Measurements from ENCODE around the gene PRLR.
A peak's percentile ranks its signal among the peaks of the same experiment; 100 is the strongest.

PRLR gene

DNA sequence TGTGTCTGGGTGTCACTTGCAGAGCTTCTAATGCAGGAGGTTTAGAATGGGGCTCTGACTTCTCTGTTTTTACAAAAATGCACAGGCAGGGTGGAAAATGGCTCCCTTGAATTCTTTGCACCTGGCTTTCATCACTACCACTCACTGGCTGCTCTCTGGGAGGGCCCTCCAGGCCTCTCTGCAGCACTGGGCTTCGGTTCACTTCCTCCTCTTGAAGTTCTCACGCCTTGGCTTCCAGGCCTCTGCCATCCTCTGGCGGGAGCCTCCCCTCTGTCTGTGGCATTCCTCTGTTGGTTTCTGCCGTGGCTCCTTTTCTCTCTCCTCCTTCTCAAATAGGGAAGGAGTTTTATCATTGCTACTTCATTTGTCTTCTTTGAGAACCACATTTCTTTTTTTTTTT is 2.8 kb upstream of the PRLR start:
- peak in 1 of 4 experiments; percentile 18 for DNase-seq

DNA sequence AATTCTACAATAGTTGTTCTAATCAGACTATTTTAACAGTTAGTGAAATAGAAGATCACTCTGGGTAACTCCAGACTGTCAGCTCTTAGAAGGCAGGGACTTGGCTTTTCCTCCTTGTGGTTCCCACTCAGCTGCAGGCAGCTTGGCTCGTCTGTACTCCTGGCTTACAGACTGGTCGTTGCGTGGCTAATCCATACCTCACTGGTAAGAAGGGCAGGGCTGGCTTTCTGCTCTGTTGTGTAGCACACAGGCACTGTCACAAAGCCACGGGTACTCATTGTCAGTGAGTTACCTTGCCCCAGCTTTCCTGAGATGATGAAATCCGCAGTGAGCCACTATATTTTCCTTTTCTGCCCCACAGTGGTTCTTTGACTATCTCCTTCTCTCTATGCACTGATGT is 1.8 kb upstream of the PRLR start:
- DNase-seq = no peak

DNA sequence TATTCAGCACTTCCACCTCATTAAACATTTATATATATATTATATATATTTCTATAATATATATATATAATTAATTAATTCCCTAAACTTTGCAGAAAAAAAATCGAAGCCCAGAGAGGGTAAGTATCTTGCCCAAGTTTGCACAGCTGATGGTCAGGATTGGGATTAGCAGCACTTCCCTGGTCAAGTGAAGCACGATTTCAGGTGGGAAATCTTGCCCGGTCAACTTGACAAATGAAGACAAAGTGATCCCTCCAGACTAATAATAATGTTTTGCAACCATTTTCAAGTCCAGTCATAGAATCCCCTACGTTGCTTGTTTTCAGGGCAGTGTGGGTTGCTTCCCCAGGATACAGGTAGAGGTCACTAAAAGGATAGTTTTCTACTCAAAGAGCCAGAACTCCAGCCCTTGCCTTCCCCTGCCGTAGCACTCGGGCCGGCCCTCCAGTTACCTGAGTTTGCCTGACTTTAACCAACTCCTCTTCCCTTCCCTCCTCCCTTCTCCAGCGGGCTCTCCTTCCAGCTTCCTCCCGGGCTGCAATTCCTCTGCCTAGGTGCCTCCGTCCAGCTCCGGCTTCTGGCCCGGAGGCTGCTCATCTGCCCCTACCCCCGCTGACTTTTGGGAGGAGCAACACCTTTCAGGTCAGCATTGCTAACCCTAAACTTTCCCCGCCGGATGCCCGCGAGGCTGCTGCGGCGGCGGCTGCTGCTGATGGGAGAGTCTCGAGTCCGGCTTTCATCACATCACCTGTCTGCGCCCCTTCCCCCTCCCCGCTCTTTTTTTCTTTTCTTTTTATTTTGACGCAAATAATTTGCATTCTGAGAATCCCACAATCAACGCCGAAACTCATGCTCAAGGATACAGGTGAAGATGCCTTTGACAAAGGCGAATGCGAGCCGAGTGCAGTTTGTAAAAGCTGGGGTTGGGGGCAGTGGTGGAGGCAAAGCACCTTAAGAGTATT is 930 bp downstream of the PRLR start:
- peak in 3 of 4 experiments; percentile 14 to 25 (median 16) for DNase-seq

DNA sequence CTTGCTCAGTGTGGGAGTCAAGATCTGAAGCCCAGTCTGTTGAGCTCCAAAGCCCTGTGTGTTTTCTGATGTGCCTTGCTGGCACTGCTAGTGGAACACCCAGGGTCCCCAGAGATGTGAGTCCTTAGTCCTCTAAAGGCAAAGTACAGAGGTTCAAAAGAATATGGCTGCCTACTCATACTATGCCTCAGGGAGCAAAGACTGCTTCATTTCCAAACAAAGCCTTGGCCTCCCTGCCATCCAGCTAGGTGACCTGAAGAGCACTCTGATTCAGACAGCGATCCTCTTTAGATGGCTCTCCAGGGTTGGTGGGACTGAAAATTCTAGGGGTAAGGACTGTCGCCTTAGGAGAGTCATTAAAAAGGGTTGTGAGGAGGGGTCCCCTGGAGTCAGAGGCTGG is 2.0 kb downstream of the PRLR start:
- DNase-seq = no peak

DNA sequence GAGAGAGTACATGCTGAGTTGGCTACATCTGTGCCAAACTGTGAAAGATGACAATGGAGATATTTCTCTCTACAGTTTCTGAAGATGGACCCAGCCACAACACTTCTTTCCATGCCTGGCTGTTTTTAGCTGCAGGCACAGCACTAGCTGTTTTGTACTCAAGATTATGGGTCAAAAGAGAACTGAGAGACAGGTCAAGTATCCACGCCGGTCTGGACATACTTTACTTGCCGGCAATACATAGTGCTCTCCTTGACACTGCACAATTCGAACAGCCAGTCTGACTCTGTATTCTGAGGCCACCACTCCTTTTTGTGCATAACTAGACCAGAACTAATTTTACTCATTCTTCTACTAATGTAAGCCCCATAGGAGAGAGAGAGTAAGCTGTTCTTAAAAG is 2.6 kb downstream of the PRLR start:
- no peak for DNase-seq

DNA sequence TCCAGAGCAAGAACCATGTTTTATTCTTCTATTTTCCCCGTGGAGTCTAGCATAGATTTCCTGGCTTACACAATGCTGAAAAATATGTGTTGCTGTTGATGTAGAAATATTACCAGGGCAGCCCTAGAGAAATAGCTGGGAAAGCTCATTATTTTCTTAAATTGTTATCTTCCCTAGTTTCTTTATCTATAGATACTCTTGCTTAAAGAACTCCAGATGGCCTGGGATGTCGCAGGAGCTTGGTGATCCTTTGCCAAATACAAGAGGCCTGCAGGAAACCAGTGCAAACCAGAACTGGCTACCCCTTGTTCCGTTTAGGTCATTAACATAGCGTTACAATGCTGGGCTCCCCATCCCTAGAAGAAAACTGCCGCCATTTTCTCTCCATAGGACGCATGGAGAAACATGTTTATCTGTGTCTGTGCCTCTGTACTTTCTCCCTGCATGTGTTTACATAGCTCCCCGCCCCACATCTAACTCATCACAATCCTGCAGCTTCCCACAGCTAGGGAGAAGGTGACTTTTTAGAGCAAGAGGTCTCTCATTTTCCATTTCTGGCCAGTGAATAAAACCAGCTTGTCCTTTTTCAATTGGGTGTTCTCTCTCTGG is 6.4 kb downstream of the PRLR start:
- no peak for DNase-seq

DNA sequence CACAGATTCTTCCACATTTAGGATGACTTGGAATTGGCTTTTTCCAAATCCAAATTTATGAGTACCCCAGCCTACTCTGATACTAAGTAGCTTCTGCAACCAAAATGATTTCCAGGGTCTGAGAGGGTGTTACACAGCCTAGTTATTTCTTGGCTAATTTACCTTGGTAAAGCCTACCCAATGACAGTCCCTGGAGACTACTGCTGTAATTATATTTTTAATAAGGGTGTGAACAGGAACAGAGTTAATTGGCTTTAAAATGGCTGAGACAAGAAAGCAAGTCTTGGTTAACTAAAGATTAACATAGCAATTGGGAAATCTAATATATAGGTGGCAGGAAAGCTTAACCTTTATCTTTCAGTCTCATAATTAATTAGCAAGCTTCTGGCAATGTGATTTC is 9.3 kb downstream of the PRLR start:
- DNase-seq = no peak

DNA sequence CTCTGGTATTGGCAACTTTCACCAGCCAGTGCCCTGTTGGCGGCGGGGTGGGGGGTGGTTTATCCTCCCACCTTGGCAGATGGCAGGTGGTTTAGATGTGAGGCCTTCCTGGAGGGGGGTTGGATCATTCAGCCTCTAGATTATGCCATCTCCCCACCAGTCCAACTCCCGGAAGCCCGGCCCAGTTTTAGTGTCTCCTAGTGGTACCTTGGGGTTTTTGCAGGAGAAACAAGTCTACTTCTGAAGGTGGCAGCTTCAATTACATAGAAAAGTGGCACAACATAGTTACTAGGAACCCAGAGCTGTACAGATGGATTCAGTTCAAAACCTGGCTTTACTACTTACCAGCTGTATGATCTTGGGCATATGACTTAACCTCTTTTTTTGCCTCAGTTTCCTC is 11.3 kb downstream of the PRLR start:
- DNase-seq = no peak

DNA sequence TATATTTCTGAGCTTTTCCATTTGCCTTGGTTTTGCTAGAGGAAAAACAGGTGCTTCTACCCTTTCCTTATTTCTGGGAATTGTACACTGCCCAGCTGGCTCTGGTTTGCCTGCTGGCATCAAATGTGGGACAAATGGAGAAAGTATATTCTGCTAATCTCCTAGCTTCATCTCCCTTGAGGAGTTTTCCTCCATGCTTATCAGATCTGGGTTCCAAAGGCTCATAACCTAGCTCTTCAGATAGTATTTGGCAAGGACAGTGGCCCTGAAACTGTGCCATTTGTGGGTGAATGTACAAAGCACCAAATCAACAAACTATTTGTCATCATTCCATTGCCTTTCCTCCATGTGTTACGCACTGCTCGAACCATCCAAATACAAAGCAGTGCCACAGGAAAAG is 16.2 kb downstream of the PRLR start:
- no peak for DNase-seq

DNA sequence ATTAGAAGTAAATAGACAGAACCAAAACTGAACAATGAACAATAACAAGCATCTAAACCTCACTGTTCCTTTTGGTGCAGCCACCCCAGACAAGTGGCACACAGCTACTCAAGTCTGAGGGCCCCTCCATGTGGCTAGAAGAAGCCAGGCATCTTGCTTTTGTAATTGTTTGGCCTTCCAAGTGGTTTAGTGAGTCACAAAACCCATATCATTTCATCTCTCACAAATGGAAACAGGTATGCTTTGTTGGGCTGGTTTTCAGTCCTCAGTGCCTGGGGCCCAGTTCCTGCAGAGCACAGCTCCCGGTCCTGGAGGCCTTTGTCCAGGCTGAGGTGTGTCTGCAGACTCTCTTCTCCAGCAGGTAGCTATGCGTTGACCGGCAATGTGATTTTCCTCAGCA is 16.7 kb downstream of the PRLR start:
- no peak for DNase-seq

DNA sequence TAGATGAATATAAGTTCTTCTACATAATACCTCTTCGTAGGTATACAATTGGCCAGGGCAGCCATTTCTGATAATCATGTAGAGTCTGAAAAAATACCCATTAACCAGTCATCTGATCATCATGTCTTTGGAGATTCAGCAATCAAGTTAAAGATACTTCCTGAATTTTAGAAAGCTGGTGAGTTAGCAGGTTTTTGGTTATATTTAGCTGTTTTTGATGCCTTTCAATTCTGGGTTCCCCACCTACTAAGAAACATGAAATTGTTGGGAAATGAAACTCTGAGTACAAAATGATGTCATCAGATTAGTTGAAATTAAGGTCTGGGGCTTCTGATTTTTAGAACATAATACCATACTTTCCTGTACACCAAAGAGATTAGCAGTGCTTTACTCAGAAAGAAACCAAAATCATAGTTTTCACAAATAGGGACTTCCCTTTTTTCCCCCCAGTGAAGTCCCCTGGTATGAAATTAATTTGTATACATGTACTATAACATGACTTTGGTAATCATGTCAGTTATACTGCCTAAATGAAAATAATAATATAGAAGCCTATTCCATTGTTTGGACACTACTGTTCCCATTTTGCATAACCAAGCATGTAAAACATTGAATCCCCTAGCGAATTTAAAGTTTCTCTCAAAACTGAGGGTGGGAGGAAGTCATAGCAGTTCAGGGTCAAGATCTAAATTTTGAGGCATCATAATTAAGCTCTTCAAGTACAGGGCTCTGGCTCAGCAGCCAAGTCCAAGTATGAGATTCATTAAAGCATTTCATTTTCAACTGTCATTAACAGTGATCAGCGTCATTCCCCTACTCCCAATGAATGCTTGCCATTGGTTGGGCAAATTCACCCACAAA is 17.9 kb downstream of the PRLR start:
- DNase-seq = peak; percentile 15 to 73 (median 44)

DNA sequence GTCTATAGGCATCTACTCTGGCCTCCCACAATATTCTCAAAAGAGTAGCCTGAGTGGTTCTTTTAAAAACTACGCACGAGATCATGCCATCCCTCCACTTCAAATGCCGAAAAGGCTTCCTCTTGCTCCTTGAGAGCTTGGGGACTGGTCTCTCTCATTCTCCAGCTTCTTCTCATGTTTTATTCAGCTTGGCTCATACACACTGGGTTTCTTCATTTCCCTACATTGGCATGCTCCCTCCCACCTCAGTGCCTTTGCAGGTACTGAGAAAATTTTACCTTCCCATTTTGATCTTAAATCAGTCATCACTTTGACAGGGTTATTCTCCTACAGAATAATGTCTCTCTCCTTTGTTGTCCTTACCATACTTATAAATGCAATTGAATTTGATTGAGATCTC is 20.4 kb downstream of the PRLR start:
- DNase-seq = no peak

DNA sequence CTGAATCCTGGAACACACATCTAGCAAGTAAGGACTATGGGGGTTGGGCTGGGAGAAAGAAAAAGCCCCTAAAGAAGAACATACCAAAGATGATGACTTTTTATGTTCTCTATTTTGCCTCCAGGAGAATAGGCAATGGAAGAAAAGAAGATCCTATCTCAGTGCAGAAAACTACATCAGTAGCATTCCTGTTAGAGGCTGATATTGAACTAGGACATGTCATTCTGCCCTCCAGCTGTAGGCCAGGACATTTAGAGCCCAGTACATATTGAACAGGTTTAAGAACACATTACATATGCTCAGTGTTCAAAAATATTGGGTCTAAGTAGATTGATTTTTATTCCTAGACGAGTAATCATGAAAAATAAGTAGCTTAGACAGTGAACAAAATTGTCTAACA is 24.7 kb downstream of the PRLR start:
- no peak for DNase-seq

DNA sequence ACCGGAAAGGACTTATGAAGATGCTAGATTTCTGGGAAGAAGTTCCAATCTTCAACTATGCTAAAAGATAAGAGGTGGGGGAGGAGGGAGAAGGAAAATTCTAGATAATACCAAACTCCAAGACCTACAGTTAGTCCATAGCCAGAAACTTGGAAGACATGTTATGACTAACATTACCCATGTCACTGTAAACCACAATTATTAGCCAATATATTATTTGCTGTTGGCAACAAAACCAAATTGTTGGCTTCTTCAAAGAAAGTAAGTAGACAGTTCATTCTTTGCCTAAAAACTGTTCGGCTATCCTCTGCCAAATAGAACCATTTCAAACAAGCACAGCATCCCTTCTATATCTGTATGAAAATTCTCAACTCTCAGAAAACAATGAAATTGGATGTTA is 25.1 kb downstream of the PRLR start:
- no peak for DNase-seq

DNA sequence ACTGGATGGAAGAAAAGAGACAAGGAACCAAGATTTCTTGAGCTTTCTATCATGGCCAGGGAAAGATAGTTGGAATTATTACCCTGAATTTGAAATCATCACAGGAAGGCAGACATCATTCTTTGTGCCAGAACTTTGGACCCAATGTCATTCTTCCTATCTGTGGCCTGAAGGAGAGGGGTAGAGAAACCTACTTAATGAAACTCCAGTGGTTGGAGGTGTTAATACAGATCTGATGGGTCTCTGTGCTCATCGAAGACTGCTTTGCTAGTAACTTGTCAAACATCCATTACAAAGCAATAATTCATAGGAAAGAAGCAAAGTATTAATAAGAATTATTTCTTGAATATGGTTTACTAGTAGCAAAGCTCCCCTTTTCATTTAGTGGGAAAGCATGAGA is 26.9 kb downstream of the PRLR start:
- DNase-seq = no peak

DNA sequence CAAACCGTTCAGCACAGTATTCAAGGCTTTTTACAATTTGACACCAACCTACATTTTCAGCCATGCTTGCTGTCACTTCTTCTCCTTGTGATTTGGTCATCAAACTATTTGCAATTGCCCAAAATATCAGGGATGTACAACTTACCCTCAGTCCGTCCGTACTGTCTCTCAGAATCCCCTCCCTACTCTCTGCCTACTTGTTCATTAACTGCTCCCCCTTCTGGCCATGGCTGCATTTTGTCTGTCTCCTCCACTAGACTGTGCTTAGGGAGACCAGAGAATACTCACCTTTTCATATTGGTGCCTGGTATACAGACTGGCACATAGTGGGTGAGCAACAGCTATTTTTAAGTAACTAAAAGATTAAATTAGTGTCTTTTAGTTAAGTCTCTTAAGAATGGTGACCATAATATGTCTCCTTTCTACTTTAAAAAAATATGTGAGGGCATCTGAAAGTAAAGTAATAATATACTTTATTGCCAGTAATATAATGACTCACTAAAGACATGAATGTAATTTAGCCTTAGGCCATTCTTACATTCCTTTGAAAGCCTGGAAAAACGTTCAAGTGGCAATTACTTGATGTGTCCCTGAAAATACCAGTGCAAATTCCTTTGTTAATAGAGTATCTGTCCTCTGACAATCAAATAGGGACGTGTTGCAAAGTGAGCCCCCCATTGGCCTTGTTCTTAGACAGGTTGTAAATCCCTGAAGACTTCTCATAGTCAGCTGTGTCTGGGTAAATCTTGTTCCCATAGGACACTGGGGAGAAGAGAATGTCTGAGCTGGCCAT is 27.8 kb downstream of the PRLR start:
- DNase-seq = peak; percentile 56 to 75 (median 66)

DNA sequence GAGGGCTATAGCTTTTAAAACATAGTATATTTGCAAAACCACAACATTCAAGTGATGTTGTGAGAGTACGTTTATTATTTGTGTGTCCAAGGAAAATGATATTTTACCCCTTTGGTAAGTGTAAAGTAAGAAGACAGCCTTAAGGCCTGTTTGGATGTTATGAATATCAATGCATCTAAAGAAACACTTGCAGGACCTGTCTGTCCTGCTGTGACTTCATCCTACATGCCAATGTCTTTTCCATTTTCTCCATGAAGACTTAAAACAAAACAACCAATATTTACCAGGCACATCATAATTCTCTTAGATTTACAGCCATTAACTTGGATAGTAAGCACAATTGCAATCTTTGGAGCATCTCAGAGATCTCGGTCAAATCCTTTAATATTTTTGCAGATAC is 29.0 kb downstream of the PRLR start:
- DNase-seq = no peak

DNA sequence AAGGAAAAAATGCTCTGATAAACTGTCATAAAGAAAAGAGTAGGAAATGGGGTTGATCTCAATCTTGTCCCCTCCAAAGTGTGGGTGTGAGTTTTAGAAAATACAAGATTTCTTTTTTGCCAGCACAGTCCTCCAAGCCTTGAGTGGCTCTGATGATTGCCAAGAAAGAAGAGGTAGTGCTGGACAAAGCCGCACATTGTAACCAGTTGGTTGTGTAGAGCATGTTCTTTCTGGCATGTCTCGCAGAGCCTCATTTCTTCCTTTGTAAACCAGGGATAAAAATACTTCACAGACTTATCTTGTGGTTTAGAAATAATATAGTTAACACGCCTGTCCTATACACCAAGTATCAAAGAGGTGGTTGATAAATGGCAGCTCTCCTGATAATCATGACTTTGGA is 30.4 kb downstream of the PRLR start:
- no peak for DNase-seq

DNA sequence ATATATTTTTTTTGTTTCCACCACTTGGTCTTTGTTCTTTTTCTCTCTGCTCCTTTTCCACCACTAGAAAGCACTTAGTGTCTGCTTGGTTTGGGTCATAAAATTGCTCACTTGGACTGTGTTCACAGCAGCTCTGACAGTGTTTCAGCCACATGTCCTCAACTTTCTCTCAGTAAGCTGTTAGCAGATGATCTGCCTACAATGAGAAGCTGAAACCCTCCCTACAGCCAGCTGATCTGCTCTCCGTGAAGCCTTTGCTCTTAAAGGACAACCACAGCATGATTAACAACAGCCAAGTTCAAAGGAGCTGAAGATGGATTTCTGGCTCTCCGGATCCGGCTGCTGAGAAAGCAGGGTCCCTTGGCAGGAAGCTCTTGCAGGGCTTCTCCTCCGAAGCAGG is 31.6 kb downstream of the PRLR start:
- peak in 2 of 4 experiments; percentile 8 to 25 for DNase-seq

DNA sequence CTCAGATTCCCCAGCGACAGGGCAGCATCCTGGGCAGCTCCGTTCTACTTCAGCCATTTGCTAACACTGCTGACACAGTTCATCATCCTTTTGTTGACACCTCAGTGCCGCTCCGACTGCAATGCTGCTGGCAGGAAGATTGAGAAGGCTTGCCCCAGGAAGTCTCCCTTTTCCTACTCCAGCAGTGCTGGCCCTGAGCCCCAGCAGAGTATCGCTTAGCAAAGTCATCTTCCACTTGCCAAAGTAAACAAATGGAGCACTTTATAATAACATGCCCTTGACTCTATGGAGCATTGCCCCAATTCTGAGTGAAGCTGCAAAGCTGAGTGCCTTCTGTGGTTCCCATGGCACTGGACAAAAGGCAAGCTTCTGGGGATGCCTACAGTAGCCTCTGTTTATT is 32.2 kb downstream of the PRLR start:
- no peak for DNase-seq

DNA sequence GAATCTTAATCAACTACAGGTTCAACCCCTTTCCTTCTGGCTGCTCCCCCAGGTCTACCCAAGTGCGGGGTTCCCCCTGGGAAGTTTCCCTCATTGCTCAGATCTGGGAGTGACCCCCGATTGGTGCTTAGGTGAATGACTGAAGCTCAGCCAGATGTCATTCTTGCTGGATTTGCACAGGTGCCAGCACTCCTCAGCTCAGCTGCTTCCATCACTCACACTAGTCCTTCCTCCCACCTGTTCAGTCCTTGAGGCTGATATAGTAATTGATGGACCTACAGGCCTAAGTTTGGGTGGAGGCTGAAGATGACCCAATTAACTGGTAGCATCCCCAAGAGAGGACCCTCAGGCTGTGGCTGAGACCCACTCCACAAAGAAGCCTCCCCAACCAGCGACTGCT is 32.9 kb downstream of the PRLR start:
- DNase-seq = no peak

DNA sequence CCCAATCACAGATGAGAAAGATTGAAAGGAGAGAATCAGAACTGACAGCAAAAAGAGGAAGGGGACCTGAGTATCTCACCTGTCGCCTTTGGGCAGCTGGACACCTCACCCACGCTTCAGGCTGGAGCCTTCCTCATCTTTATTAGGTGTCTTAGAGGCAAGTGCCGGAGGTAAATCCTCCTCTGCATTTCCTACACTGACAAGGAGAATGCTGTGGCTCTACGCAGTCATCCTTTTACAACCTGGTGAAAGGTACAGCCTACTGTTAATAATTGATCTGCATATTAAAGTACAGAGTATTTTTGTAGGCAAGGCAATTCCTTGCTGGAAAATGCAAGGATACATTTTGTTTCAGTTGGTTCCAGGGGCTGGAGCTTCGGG is 34.8 kb downstream of the PRLR start:
- no peak for DNase-seq

All from suppressor macrophage (primary cell).